Endothelial cell of hepatic sinusoid (primary cell): ENCODE results near the gene RNASE12.

ENCODE experiments used
- in situ Hi-C: cut with HindIII; loops from 2 replicates; pipeline ENCODE4 v1.10.0; 2017; ENCODE audit warnings: low sequenced_read_pairs

RNASE12 gene

GRCh38 chr14:20546877-20547276, 44.3 kb downstream of the RNASE12 start:
- in situ Hi-C loops = loop anchor here (5.0 to 10.0 kb wide), 2 partner anchors 75 to 192 kb away; no protein-coding TSS in a partner anchor
